BJ (cell line): ENCODE measurements around the gene CANT1. TPM values are rescaled to one million over a fixed set of nuclear protein-coding genes. Genes with fewer than 3 reads are reported as not detected.

ENCODE experiments used
- CTCF ChIA-PET: fragments of 350-600 bp; formaldehyde crosslinking; extraction: SDS; loops from one replicate; lab custom pipeline; 2021; ENCODE audit warnings: antibody characterized with exemption, inconsistent platforms; lab: Yijun Ruan, JAX
- POLR2A ChIA-PET: fragments of 300-600 bp; sonication (Branson Sonifier 250); formaldehyde crosslinking; extraction: SDS; loops from one replicate; lab custom pipeline; 2021; ENCODE audit warnings: antibody characterized with exemption; lab: Charles Lee
- DNase-seq: peaks from one replicate; pipeline ENCODE4 v3.0.0-alpha.2; 2011; ENCODE audit warnings: low read depth
- H3K27me3 ChIP-seq: 2 replicates; pipeline ENCODE4 v1.6.0; 2011; ENCODE audit warnings: low read length; ENCODE audit not compliant: control insufficient read depth, insufficient read depth
- H3K36me3 ChIP-seq: 2 replicates; pipeline ENCODE4 v1.5.1; 2011; ENCODE audit warnings: low read length; ENCODE audit not compliant: control insufficient read depth, insufficient read depth
- H3K4me3 ChIP-seq: 2 replicates; pipeline ENCODE4 v1.5.1; 2011; ENCODE audit warnings: low read depth, mild to moderate bottlenecking, control low read depth, low read length
- CTCF ChIP-seq: IDR thresholded peaks from 2 replicates; pipeline ENCODE4 v1.5.1; 2011; ENCODE audit warnings: low read depth, mild to moderate bottlenecking, control low read depth, inconsistent platforms, low read length, moderate library complexity; ENCODE audit not compliant: insufficient read depth
- polyA plus RNA-seq: library from polyadenylated mRNA; depleted of rRNA; stranded (reverse); fragments of >200 nt; gene quantifications from 2 replicates; pipeline ENCODE4 v1.2.3, GENCODE V29; 2011

Gene CANT1
- polyA plus RNA-seq, 1 experiment: 83.5 TPM

DNA sequence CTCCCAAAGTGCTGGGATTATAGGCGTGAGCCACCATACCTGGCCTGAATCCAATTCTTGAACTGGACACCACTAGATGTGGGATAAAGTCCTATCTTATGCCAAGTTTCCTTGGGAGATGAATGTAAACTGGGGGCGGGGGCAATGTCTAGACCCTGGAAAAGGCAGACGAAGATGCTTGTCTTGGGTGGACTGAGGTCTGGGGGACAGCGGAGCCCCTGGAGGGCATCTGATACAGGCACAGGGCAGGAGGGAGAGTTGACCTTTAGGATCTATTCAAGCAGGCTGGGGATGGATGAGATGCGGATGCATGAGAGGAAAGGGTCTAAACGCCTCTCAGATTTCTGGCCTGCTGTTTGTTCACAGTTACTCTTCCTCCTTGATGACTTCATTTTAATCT is 26.1 kb upstream of the CANT1 start:
- Histone ChIP-seq H3K27me3 (no peaks in the 10 kb centered on the region), H3K4me3 (no peak overlapping the region), H3K36me3 (no peaks in the 10 kb centered on the region)
- POLR2A ChIA-PET: no interaction called here
- TF ChIP-seq CTCF: no peak
- CTCF ChIA-PET: interaction anchor here (1.2 to 3.1 kb wide), 7 partner anchors 8 to 358 kb away, joined by 3 to 22 read pairs (median 7); no protein-coding TSS in a partner anchor
- DNase-seq: no peak

DNA sequence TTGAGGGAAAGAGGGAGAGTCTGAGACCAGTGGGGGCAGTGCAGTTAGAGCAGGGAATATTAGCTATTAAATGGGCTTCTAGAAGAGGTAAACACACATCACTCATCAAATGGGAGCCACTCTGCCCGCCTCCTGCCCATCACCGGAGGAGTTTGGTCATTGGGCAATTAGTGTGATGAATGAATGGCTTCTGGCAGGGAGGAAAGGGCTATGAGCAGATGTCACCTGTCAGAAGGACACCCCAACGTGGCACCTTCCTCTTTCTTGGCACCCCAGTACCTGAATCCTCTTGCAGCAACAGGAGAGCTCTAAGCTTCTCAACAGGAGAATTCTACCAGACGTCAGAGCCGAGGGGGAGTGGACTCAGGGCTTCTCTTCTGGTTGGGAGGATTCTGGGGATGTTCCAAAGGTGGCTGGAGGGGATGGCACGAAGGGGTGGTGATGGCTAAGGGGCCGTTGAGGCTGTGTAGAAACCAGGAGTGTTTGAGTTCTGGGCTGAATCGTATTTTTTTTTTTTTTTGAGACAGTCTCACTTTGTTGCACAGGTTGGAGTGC is 25.4 kb upstream of the CANT1 start:
- no peak for TF ChIP-seq CTCF
- no peak for DNase-seq
- Histone ChIP-seq H3K36me3 (no peaks in the 10 kb centered on the region), H3K27me3 (no peaks in the 10 kb centered on the region), H3K4me3 (no peak overlapping the region)
- ChIA-PET CTCF (interaction anchor here (1.1 to 3.9 kb wide), 4 partner anchors 9 to 359 kb away, joined by 3 to 23 read pairs (median 5); no protein-coding TSS in a partner anchor), POLR2A (no interaction called here)

- H3K4me3 ChIP-seq: no peak overlapping the region
- no peak for TF ChIP-seq CTCF
- ChIA-PET CTCF (interaction anchor here (1.2 to 3.9 kb wide), 5 partner anchors 8 to 358 kb away, joined by 3 to 23 read pairs (median 5); no protein-coding TSS in a partner anchor), POLR2A (no interaction called here)
- no peak for DNase-seq
- no peaks in the 10 kb centered on the region for H3K36me3 ChIP-seq
- no peaks in the 10 kb centered on the region for H3K27me3 ChIP-seq
Measured at GRCh38 chr17:79033741-79034501, 24.4 kb upstream of the CANT1 start.

- CTCF ChIA-PET: interaction anchor here (1.2 to 3.9 kb wide), 5 partner anchors 10 to 360 kb away, joined by 4 to 23 read pairs (median 5); no protein-coding TSS in a partner anchor
- TF ChIP-seq CTCF: no peak
Measured at GRCh38 chr17:79033046-79033616, 23.6 kb upstream of the CANT1 start.

More at GRCh38 chr17:79033046-79033616, 23.6 kb upstream of the CANT1 start:
- DNase-seq: no peak
- Histone ChIP-seq H3K36me3 (no peaks in the 10 kb centered on the region), H3K4me3 (no peak overlapping the region), H3K27me3 (no peaks in the 10 kb centered on the region)
- POLR2A ChIA-PET: no interaction called here
